ENCODE data around the gene CPPED1. TPM values are rescaled to one million over a fixed set of nuclear protein-coding genes. Genes with fewer than 3 reads are reported as not detected.

CPPED1 gene
- total RNA-seq, 4 donors from 2014 or later = 10.4 to 18.9 (median 16.0) TPM

GRCh38 chr16:12613992-12614661 lies 189.6 kb downstream of the CPPED1 start:
- 84 to 91% methylated on average over 14 of the region's 14 CpGs for WGBS, 2 donors
- Histone ChIP-seq H3K27me3 (no peaks in the 10 kb centered on the region), H3K36me3 (no peaks in the 10 kb centered on the region), H3K4me3 (no peak overlapping the region), H3K9me3 (no peaks in the 10 kb centered on the region), H3K27ac (no peak overlapping the region), H3K4me1 (peaks cover 0 to 4% (median 0%) of the 10 kb centered on the region in 4 donors)
- TF ChIP-seq POLR2A (IDR thresholded peaks at IDR 0.05) (no peak), CTCF (IDR thresholded peaks at IDR 0.05) (no peak), EP300 (IDR thresholded peaks at IDR 0.05) (no peak)
- DNase-seq (ENCODE audit: low spot score in 2 of 2) = no peak

- Histone ChIP-seq H3K4me3 (no peak overlapping the region), H3K9me3 (peaks cover 0 to under 1% (median 0%) of the 10 kb centered on the region in 4 donors), H3K4me1 (peaks cover 0 to 4% (median 0%) of the 10 kb centered on the region in 4 donors), H3K36me3 (no peaks in the 10 kb centered on the region), H3K27ac (no peak overlapping the region), H3K27me3 (no peaks in the 10 kb centered on the region)
- TF ChIP-seq CTCF (IDR thresholded peaks at IDR 0.05) (no peak), EP300 (IDR thresholded peaks at IDR 0.05) (no peak), POLR2A (IDR thresholded peaks at IDR 0.05) (no peak)
- DNase-seq (ENCODE audit: low spot score in 2 of 2) = no peak
- 42 to 48% methylated on average over 15 of the region's 15 CpGs for WGBS, 2 donors
Observed at GRCh38 chr16:12613131-12613991, 190.3 kb downstream of the CPPED1 start.

GRCh38 chr16:12612598-12613101 lies 191.0 kb downstream of the CPPED1 start:
- Histone ChIP-seq H3K27ac (no peak overlapping the region), H3K27me3 (no peaks in the 10 kb centered on the region)
- 83 to 85% methylated on average over 9 of the region's 9 CpGs for WGBS, 2 donors

GRCh38 chr16:12611916-12612597 lies 191.6 kb downstream of the CPPED1 start:
- Histone ChIP-seq H3K27ac (no peak overlapping the region), H3K9me3 (peaks cover 0 to 12% (median 0%) of the 10 kb centered on the region in 4 donors), H3K36me3 (no peaks in the 10 kb centered on the region), H3K27me3 (no peaks in the 10 kb centered on the region), H3K4me3 (no peak overlapping the region), H3K4me1 (peaks cover 0 to 4% (median 0%) of the 10 kb centered on the region in 4 donors)
- TF ChIP-seq EP300 (IDR thresholded peaks at IDR 0.05) = no peak
- no peak for TF ChIP-seq POLR2A (IDR thresholded peaks at IDR 0.05)
- no peak for TF ChIP-seq CTCF (IDR thresholded peaks at IDR 0.05)
- 88 to 92% methylated on average over 10 of the region's 10 CpGs for WGBS, 2 donors
- no peak for DNase-seq (ENCODE audit: low spot score in 2 of 2)

More at GRCh38 chr16:12612598-12613101, 191.0 kb downstream of the CPPED1 start:
- no peak overlapping the region for H3K4me3 ChIP-seq
- peaks cover 0 to 8% (median 0%) of the 10 kb centered on the region in 4 donors for H3K9me3 ChIP-seq
- peaks cover 0 to 4% (median 0%) of the 10 kb centered on the region in 4 donors for H3K4me1 ChIP-seq
- no peak for TF ChIP-seq CTCF (IDR thresholded peaks at IDR 0.05)
- no peak for TF ChIP-seq POLR2A (IDR thresholded peaks at IDR 0.05)
- no peak for TF ChIP-seq EP300 (IDR thresholded peaks at IDR 0.05)
- DNase-seq (ENCODE audit: low spot score in 2 of 2) = no peak
- no peaks in the 10 kb centered on the region for H3K36me3 ChIP-seq

Measured in tibial nerve (tissue), 4 donors.